K562 (cell line): ENCODE measurements around the gene LRRC4. TPM values are rescaled to one million over a fixed set of nuclear protein-coding genes. Genes with fewer than 3 reads are reported as not detected.

Source experiments
- CAMTA2 ChIP-seq: fragments of 250-450 bp; sonication (Bioruptor Pico); conservative IDR thresholded peaks from 2 replicates; pipeline ENCODE4 v1.5.1; 2022
- CC2D1A ChIP-seq: fragments of 450-650 bp; IDR thresholded peaks from 2 replicates; pipeline ENCODE4 v1.6.1; 2017; ENCODE audit warnings: mild to moderate bottlenecking
- EP300 ChIP-seq: IDR thresholded peaks from 2 replicates; pipeline ENCODE4 v1.6.1; 2012; ENCODE audit warnings: low read length, improper control_type of control experiment
- FOSL1 ChIP-seq: fragments of 200-800 bp; sonication (Bioruptor generic); conservative IDR thresholded peaks from 2 replicates; pipeline ENCODE4 v1.6.1; 2016; ENCODE audit warnings: missing genetic modification characterization, missing compliant biosample characterization
- GTF2A2 ChIP-seq: IDR thresholded peaks from 2 replicates; pipeline ENCODE4 v1.6.1; 2016; ENCODE audit warnings: mild to moderate bottlenecking, missing genetic modification characterization, missing compliant biosample characterization
- HDAC2 ChIP-seq: fragments of 450-650 bp; IDR thresholded peaks from 2 replicates; pipeline ENCODE4 v1.6.1; 2016; ENCODE audit warnings: mild to moderate bottlenecking
- IRF2 ChIP-seq: sonication (generic); formaldehyde crosslinking; IDR thresholded peaks from 2 replicates; pipeline ENCODE4 v1.8.1; 2022; ENCODE audit warnings: mild to moderate bottlenecking, missing genetic modification reagents
- LCOR ChIP-seq: sonication (generic); formaldehyde crosslinking; IDR thresholded peaks from 2 replicates; pipeline ENCODE4 v1.8.0; 2022; ENCODE audit warnings: mild to moderate bottlenecking, missing genetic modification reagents
- MED1 ChIP-seq: sonication (generic); formaldehyde crosslinking; IDR thresholded peaks from 2 replicates; pipeline ENCODE4 v1.8.1; 2023; ENCODE audit warnings: missing genetic modification reagents, borderline replicate concordance
- NEUROD1 ChIP-seq: fragments of 150-350 bp; IDR thresholded peaks from 2 replicates; pipeline ENCODE4 v1.6.1; 2014; ENCODE audit warnings: borderline replicate concordance, low read length, low read depth; ENCODE audit not compliant: partially characterized antibody
- PHB ChIP-seq: fragments of 250-450 bp; sonication (Bioruptor Pico); IDR thresholded peaks from 2 replicates; pipeline ENCODE4 v1.5.0; 2021
- PRMT5 ChIP-seq: sonication (generic); formaldehyde crosslinking; IDR thresholded peaks from 2 replicates; pipeline ENCODE4 v1.5.0; 2020; ENCODE audit warnings: missing genetic modification reagents
- RBFOX2 ChIP-seq: fragments of 200-400 bp; formaldehyde crosslinking; IDR thresholded peaks from 2 replicates; pipeline ENCODE4 v1.6.1; 2017; ENCODE audit warnings: low read depth, mild to moderate bottlenecking, low read length, moderate library complexity
- RCOR1 ChIP-seq, 2 experiments: IDR thresholded peaks; 2 replicates each; pipeline ENCODE4 v1.6.1; 2012; ENCODE audit warnings: low read depth in 2 of 2, low read length in 2 of 2, borderline replicate concordance in 1 of 2, improper control_type of control experiment in 1 of 2
- RFX5 ChIP-seq: IDR thresholded peaks from 2 replicates; pipeline ENCODE4 v1.6.1; 2011; ENCODE audit warnings: low read depth, mild to moderate bottlenecking, improper control_type of control experiment, low read length
- SLC30A9 ChIP-seq: fragments of 250-450 bp; sonication (Bioruptor Pico); IDR thresholded peaks from 2 replicates; pipeline ENCODE4 v1.8.0; 2022; ENCODE audit warnings: mild to moderate bottlenecking, moderate library complexity
- SMAD3 ChIP-seq: fragments of 450-650 bp; formaldehyde crosslinking; conservative IDR thresholded peaks from 2 replicates; pipeline ENCODE4 v1.4.0; 2020; ENCODE audit warnings: mild to moderate bottlenecking
- SMARCA5 ChIP-seq: fragments of 450-650 bp; IDR thresholded peaks from 2 replicates; pipeline ENCODE4 v1.6.1; 2016
- SRSF7 ChIP-seq: fragments of 200-400 bp; formaldehyde crosslinking; optimal IDR thresholded peaks from 2 replicates; pipeline ENCODE3; 2017; ENCODE audit warnings: mild to moderate bottlenecking, low read depth, low read length
- TARDBP ChIP-seq: fragments of 450-650 bp; IDR thresholded peaks from 2 replicates; pipeline ENCODE4 v1.6.1; 2016
- TEAD1 ChIP-seq, 2 experiments: fragments of 450-650 bp in 1 of 2; sonication (generic) in 1 of 2; formaldehyde crosslinking; IDR thresholded peaks; 2 replicates each; pipeline versions ENCODE4 v1.4.0 to v1.8.0; 2020 to 2022; ENCODE audit warnings: mild to moderate bottlenecking in 2 of 2, missing genetic modification reagents in 1 of 2
- ZNF165 ChIP-seq: fragments of 250-450 bp; sonication (Bioruptor Pico); IDR thresholded peaks from 2 replicates; pipeline ENCODE4 v1.4.0; 2020; ENCODE audit warnings: borderline replicate concordance
- ZNF224 ChIP-seq: sonication (generic); formaldehyde crosslinking; IDR thresholded peaks from 2 replicates; pipeline ENCODE4 v1.8.0; 2022; ENCODE audit warnings: mild to moderate bottlenecking, missing genetic modification reagents
- ZSCAN32 ChIP-seq: fragments of 450-650 bp; formaldehyde crosslinking; IDR thresholded peaks from 2 replicates; pipeline ENCODE4 v1.4.0; 2020; ENCODE audit warnings: mild to moderate bottlenecking, moderate library complexity
- polyA plus RNA-seq, 8 experiments: library from polyadenylated mRNA; depleted of rRNA in 4 of 8; stranded (reverse) in 5 of 8; unstranded in 3 of 8; fragments of >200 nt; fragmentation: Nextera tagmentation in 2 of 8; fragmentation: Illumina TruSeq in 1 of 8; extraction: Ambion mirVana in 2 of 8; extraction: Trizol in 1 of 8; gene quantifications; 2 replicates each; pipeline versions ENCODE4 v1.2.1 to v1.2.3, GENCODE V29; 2011 to 2014; ENCODE audit warnings: inconsistent platforms in 1 of 8, missing spikeins in 1 of 8
- total RNA-seq, 7 experiments: library from RNA; depleted of rRNA in 6 of 7; stranded (reverse); fragments of >200 nt in 6 of 7; fragmentation: Illumina TruSeq in 2 of 7; extraction: Trizol in 2 of 7; gene quantifications; 2 replicates each; pipeline versions ENCODE4 v1.2.1 to v1.2.3, GENCODE V29; 2011 to 2021; ENCODE audit warnings: low replicate concordance in 1 of 7
- TF ChIP-seq, protein P1 (sequence below): fragments of 450-650 bp; formaldehyde crosslinking; IDR thresholded peaks from 2 replicates; pipeline ENCODE4 v1.4.0; 2022; ENCODE audit warnings: mild to moderate bottlenecking, moderate library complexity
- TF ChIP-seq, protein P2 (sequence below): fragments of 250-450 bp; sonication (Bioruptor Pico); IDR thresholded peaks from 2 replicates; pipeline ENCODE4 v1.5.0; 2022; ENCODE audit warnings: mild to moderate bottlenecking
- TF ChIP-seq, protein P3 (sequence below): fragments of 450-650 bp; formaldehyde crosslinking; IDR thresholded peaks from 2 replicates; pipeline ENCODE4 v1.4.0; 2020; ENCODE audit warnings: mild to moderate bottlenecking

The LRRC4 gene
- total and polyA plus RNA-seq, 9 of the 15 experiments (the other 6 are each of a cell fraction or from before 2014, with no cell fraction given): 0.04 to 0.11 TPM; not detected in 7

DNA sequence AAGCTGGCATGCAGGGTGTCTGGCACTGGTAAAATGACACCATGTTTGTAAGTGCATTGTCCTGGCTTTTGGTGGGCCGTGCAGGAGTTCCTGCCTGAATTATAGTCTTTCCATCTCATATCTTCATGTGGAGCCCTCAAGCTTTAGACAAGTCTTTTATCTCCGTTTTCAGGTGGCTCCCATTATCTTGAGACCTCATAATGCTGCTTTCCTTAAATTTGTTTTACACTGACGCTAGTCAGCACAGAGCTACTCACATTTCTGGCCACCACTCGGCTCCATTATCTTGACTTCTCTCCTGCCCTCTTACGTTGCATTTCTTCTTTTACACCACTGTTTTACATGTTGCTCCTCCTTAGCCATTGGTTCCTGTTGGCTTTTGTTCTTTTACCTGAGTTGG is 37.2 kb downstream of the LRRC4 start (continued):
- peak in 1 of 2 experiments; percentile 72; a peak in 1 of 4 replicates for TF ChIP-seq TEAD1 (CRISPR knock-in tag; IDR thresholded peaks at IDR 0.05)
- no peak for TF ChIP-seq MED1 (CRISPR knock-in tag)
- no peak for TF ChIP-seq SLC30A9
- no peak for TF ChIP-seq SMARCA5
- no peak for TF ChIP-seq NEUROD1
- no peak for TF ChIP-seq CC2D1A
- TF ChIP-seq RFX5: no peak
- TF ChIP-seq ZSCAN32 (CRISPR knock-in tag): no peak
- TF ChIP-seq LCOR (CRISPR knock-in tag): peak; percentile 72; the same call in 1 of the 2 replicates
- TF ChIP-seq GTF2A2 (tag): no peak
- peak; percentile 28; the same call in 1 of the 2 replicates for TF ChIP-seq EP300
- TF ChIP-seq FOSL1 (tag): no peak
- no peak for TF ChIP-seq TARDBP
- TF ChIP-seq, protein P1, sequence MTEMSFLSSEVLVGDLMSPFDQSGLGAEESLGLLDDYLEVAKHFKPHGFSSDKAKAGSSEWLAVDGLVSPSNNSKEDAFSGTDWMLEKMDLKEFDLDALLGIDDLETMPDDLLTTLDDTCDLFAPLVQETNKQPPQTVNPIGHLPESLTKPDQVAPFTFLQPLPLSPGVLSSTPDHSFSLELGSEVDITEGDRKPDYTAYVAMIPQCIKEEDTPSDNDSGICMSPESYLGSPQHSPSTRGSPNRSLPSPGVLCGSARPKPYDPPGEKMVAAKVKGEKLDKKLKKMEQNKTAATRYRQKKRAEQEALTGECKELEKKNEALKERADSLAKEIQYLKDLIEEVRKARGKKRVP: no peak
- TF ChIP-seq SMAD3 (CRISPR knock-in tag): no peak
- TF ChIP-seq PRMT5 (CRISPR knock-in tag): no peak
- no peak for TF ChIP-seq CAMTA2 (CRISPR knock-in tag)
- peak in 1 of 2 experiments; percentile 17; a peak in 1 of 4 replicates for TF ChIP-seq RCOR1 (IDR thresholded peaks at IDR 0.05; ENCODE audit: borderline replicate concordance in 1 of 2, low read depth in 2 of 2, low read length in 2 of 2)
- no peak for TF ChIP-seq SRSF7
- TF ChIP-seq, protein P2, sequence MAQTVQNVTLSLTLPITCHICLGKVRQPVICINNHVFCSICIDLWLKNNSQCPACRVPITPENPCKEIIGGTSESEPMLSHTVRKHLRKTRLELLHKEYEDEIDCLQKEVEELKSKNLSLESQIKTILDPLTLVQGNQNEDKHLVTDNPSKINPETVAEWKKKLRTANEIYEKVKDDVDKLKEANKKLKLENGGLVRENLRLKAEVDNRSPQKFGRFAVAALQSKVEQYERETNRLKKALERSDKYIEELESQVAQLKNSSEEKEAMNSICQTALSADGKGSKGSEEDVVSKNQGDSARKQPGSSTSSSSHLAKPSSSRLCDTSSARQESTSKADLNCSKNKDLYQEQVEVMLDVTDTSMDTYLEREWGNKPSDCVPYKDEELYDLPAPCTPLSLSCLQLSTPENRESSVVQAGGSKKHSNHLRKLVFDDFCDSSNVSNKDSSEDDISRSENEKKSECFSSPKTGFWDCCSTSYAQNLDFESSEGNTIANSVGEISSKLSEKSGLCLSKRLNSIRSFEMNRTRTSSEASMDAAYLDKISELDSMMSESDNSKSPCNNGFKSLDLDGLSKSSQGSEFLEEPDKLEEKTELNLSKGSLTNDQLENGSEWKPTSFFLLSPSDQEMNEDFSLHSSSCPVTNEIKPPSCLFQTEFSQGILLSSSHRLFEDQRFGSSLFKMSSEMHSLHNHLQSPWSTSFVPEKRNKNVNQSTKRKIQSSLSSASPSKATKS (CRISPR knock-in tag): no peak
- no peak for TF ChIP-seq PHB (CRISPR knock-in tag)
- 0 out of 2 replicates have a peak, but pooled peaks have one; percentile 14 for TF ChIP-seq HDAC2
- no peak for TF ChIP-seq IRF2
- TF ChIP-seq, protein P3, sequence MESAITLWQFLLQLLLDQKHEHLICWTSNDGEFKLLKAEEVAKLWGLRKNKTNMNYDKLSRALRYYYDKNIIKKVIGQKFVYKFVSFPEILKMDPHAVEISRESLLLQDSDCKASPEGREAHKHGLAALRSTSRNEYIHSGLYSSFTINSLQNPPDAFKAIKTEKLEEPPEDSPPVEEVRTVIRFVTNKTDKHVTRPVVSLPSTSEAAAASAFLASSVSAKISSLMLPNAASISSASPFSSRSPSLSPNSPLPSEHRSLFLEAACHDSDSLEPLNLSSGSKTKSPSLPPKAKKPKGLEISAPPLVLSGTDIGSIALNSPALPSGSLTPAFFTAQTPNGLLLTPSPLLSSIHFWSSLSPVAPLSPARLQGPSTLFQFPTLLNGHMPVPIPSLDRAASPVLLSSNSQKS: no peak
- TF ChIP-seq ZNF224 (CRISPR knock-in tag): 0 out of 2 replicates have a peak, but pooled peaks have one; percentile 13
- TF ChIP-seq ZNF165 (CRISPR knock-in tag): no peak
- TF ChIP-seq RBFOX2: no peak
